Measurements from ENCODE around the gene NDUFA13.
A peak's percentile ranks its signal among the peaks of the same experiment; 100 is the strongest.
"Not testable (repeated sequence)": the region's sequence is repeated elsewhere in the genome, so short reads cannot be mapped to it uniquely, and the experiment has no call there.

Gene NDUFA13

GRCh38 chr19:19515642-19516519, at the start of gene NDUFA13:
Gene NDUFA13, plus strand, starts transcription at chr19:19516225. Its CDS starts 14 bp downstream, at chr19:19516239.
- H3K36me3 Mint-ChIP-seq (ENCODE audit: low read depth): peaks cover 19% of the 10 kb centered on the region
- H3K9me3 Mint-ChIP-seq: no peaks in the 10 kb centered on the region
- peaks cover 28% of the 10 kb centered on the region for H3K4me1 Mint-ChIP-seq (ENCODE audit: low read depth)
- H3K4me3 Mint-ChIP-seq: peak within 1 kb of the TSS; percentile 96
- peak within 1 kb of the TSS; percentile 90 for H3K27ac Mint-ChIP-seq
- H3K27me3 Mint-ChIP-seq: no peaks in the 10 kb centered on the region

- Mint-ChIP-seq H3K27ac (no peak overlapping the region), H3K9me3 (peaks cover 22% of the 10 kb centered on the region), H3K36me3 (ENCODE audit: low read depth) (peaks cover 79% of the 10 kb centered on the region), H3K27me3 (no peaks in the 10 kb centered on the region), H3K4me3 (no peak overlapping the region), H3K4me1 (ENCODE audit: low read depth) (peaks cover 64% of the 10 kb centered on the region)
Observed at GRCh38 chr19:19468424-19469050, 47.5 kb upstream of the NDUFA13 start.

GRCh38 chr19:19470579-19470978, 45.4 kb upstream of the NDUFA13 start:
- Mint-ChIP-seq H3K4me3 (no peak overlapping the region), H3K4me1 (ENCODE audit: low read depth) (peaks cover 65% of the 10 kb centered on the region), H3K27ac (peak overlapping the region; percentile 65), H3K36me3 (ENCODE audit: low read depth) (peaks cover 77% of the 10 kb centered on the region), H3K9me3 (peaks cover 22% of the 10 kb centered on the region), H3K27me3 (no peaks in the 10 kb centered on the region)

DNA sequence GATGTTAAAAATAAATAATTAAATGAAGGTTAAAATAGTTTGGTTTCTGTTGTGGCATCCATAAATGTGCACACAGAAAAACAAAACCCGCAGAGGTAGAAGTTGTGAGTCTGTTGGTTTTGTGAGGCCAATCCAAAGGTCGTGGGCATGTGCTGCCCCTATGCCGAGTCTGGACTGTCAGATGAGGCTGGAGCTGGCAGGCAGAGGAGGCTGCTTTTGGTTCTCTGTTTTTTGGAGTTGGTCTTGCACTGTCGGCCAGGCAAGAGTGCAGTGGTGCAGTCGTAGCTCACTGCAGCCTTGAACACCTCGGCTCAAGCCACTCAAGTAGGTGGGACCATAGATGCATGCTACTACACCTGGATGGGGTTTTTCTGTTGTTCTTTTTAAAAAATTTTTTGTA, 44.3 kb upstream of the NDUFA13 start:
- H3K36me3 Mint-ChIP-seq (ENCODE audit: low read depth): peaks cover 74% of the 10 kb centered on the region
- no peaks in the 10 kb centered on the region for H3K27me3 Mint-ChIP-seq
- H3K9me3 Mint-ChIP-seq: peaks cover 16% of the 10 kb centered on the region
- no peak overlapping the region for H3K4me3 Mint-ChIP-seq
- peak overlapping the region; percentile 33 for H3K27ac Mint-ChIP-seq
- peaks cover 69% of the 10 kb centered on the region for H3K4me1 Mint-ChIP-seq (ENCODE audit: low read depth)

- not testable (repeated sequence) for H3K4me3 Mint-ChIP-seq
Observed at GRCh38 chr19:19472106-19472505, 43.9 kb upstream of the NDUFA13 start.

GRCh38 chr19:19475015-19475765, 40.8 kb upstream of the NDUFA13 start:
- Mint-ChIP-seq H3K36me3 (ENCODE audit: low read depth) (peaks cover 61% of the 10 kb centered on the region), H3K4me3 (no peak overlapping the region), H3K4me1 (ENCODE audit: low read depth) (peaks cover 81% of the 10 kb centered on the region), H3K27me3 (no peaks in the 10 kb centered on the region), H3K9me3 (no peaks in the 10 kb centered on the region), H3K27ac (peak overlapping the region; percentile 81)

More at GRCh38 chr19:19472106-19472505, 43.9 kb upstream of the NDUFA13 start:
- Mint-ChIP-seq H3K36me3 (ENCODE audit: low read depth) (peaks cover 74% of the 10 kb centered on the region), H3K4me1 (ENCODE audit: low read depth) (peaks cover 73% of the 10 kb centered on the region), H3K9me3 (peaks cover 16% of the 10 kb centered on the region)
- H3K27me3 Mint-ChIP-seq, H3K27ac Mint-ChIP-seq: not testable (repeated sequence)

GRCh38 chr19:19475849-19476828, 39.9 kb upstream of the NDUFA13 start:
- peak overlapping the region; percentile 19 for H3K4me3 Mint-ChIP-seq

GRCh38 chr19:19477705-19478383, 38.2 kb upstream of the NDUFA13 start:
- Mint-ChIP-seq H3K9me3 (no peaks in the 10 kb centered on the region), H3K4me1 (ENCODE audit: low read depth) (peaks cover 67% of the 10 kb centered on the region), H3K27ac (no peak overlapping the region), H3K4me3 (no peak overlapping the region), H3K36me3 (ENCODE audit: low read depth) (peaks cover 45% of the 10 kb centered on the region), H3K27me3 (no peaks in the 10 kb centered on the region)

More at GRCh38 chr19:19475849-19476828, 39.9 kb upstream of the NDUFA13 start:
- Mint-ChIP-seq H3K4me1 (ENCODE audit: low read depth) (peaks cover 81% of the 10 kb centered on the region), H3K36me3 (ENCODE audit: low read depth) (peaks cover 55% of the 10 kb centered on the region), H3K27ac (peak overlapping the region; percentile 77), H3K27me3 (no peaks in the 10 kb centered on the region), H3K9me3 (no peaks in the 10 kb centered on the region)

GRCh38 chr19:19480688-19481087, 35.3 kb upstream of the NDUFA13 start:
- peaks cover 36% of the 10 kb centered on the region for H3K36me3 Mint-ChIP-seq (ENCODE audit: low read depth)
- H3K4me3 Mint-ChIP-seq: no peak overlapping the region
- peak overlapping the region; percentile 21 for H3K27ac Mint-ChIP-seq
- H3K27me3 Mint-ChIP-seq: no peaks in the 10 kb centered on the region
- no peaks in the 10 kb centered on the region for H3K9me3 Mint-ChIP-seq
- H3K4me1 Mint-ChIP-seq (ENCODE audit: low read depth): peaks cover 62% of the 10 kb centered on the region

- H3K36me3 Mint-ChIP-seq (ENCODE audit: low read depth): peaks cover 18% of the 10 kb centered on the region
- no peak overlapping the region for H3K4me3 Mint-ChIP-seq
- H3K27me3 Mint-ChIP-seq: no peaks in the 10 kb centered on the region
- H3K4me1 Mint-ChIP-seq (ENCODE audit: low read depth): peaks cover 63% of the 10 kb centered on the region
- peak overlapping the region; percentile 31 for H3K27ac Mint-ChIP-seq
- H3K9me3 Mint-ChIP-seq: no peaks in the 10 kb centered on the region
Observed at GRCh38 chr19:19482809-19483596, 33.0 kb upstream of the NDUFA13 start.

GRCh38 chr19:19485161-19485997, 30.6 kb upstream of the NDUFA13 start:
- peaks cover 14% of the 10 kb centered on the region for H3K36me3 Mint-ChIP-seq (ENCODE audit: low read depth)
- peak overlapping the region; percentile 40 for H3K27ac Mint-ChIP-seq
- H3K4me1 Mint-ChIP-seq (ENCODE audit: low read depth): peaks cover 75% of the 10 kb centered on the region
- H3K4me3 Mint-ChIP-seq: no peak overlapping the region
- no peaks in the 10 kb centered on the region for H3K9me3 Mint-ChIP-seq
- H3K27me3 Mint-ChIP-seq: no peaks in the 10 kb centered on the region

GRCh38 chr19:19485998-19486290, 30.1 kb upstream of the NDUFA13 start:
- H3K27ac Mint-ChIP-seq: peak overlapping the region; percentile 40
- H3K36me3 Mint-ChIP-seq (ENCODE audit: low read depth): peaks cover 19% of the 10 kb centered on the region
- no peaks in the 10 kb centered on the region for H3K27me3 Mint-ChIP-seq
- no peaks in the 10 kb centered on the region for H3K9me3 Mint-ChIP-seq
- peaks cover 73% of the 10 kb centered on the region for H3K4me1 Mint-ChIP-seq (ENCODE audit: low read depth)
- H3K4me3 Mint-ChIP-seq: no peak overlapping the region
